Brain microvascular endothelial cell (primary cell): ENCODE results near the gene CACNA1B.

Experiments used
- DNase-seq: peaks from one replicate; pipeline ENCODE4 v3.0.0-alpha.2; 2020
- H3K27ac ChIP-seq: fragments of 250-450 bp; sonication (Bioruptor Pico); 2 replicates; pipeline ENCODE4 v1.5.1; 2020; ENCODE audit warnings: mild to moderate bottlenecking, moderate library complexity
- H3K27me3 ChIP-seq: fragments of 250-450 bp; sonication (Bioruptor Pico); replicated peaks from 2 replicates; pipeline ENCODE4 v1.5.1; 2020; ENCODE audit warnings: mild to moderate bottlenecking
- H3K36me3 ChIP-seq: fragments of 250-450 bp; sonication (Bioruptor Pico); replicated peaks from 2 replicates; pipeline ENCODE4 v1.5.1; 2020; ENCODE audit warnings: mild to moderate bottlenecking
- H3K4me3 ChIP-seq: 2 replicates; pipeline ENCODE4 v1.5.1; 2011; ENCODE audit warnings: low read depth, mild to moderate bottlenecking, control low read depth, low read length, moderate library complexity
- CTCF ChIP-seq: IDR thresholded peaks from 2 replicates; pipeline ENCODE4 v1.5.1; 2011; ENCODE audit warnings: low read depth, mild to moderate bottlenecking, moderate library complexity, low read length, control low read depth, inconsistent platforms; ENCODE audit errors: missing control alignments
- in situ Hi-C: cut with HindIII; loops from 2 replicates; pipeline ENCODE4 v1.10.0; 2017; ENCODE audit warnings: low sequenced_read_pairs, low pct_ligation_motif_present

Gene CACNA1B

GRCh38 chr9:138102246-138103051, 224.9 kb downstream of the CACNA1B start:
- Histone ChIP-seq H3K4me3 (no peak overlapping the region), H3K36me3 (no peaks in the 10 kb centered on the region), H3K27me3 (no peaks in the 10 kb centered on the region), H3K27ac (no peak overlapping the region)
- TF ChIP-seq CTCF = no peak
- in situ Hi-C loops = no loop called here
- no peak for DNase-seq

- TF ChIP-seq CTCF = no peak
- in situ Hi-C loops = no loop called here
- Histone ChIP-seq H3K27ac (no peak overlapping the region), H3K36me3 (no peaks in the 10 kb centered on the region), H3K27me3 (no peaks in the 10 kb centered on the region), H3K4me3 (no peak overlapping the region)
- no peak for DNase-seq
Measured at GRCh38 chr9:138103111-138103848, 225.7 kb downstream of the CACNA1B start.

DNA sequence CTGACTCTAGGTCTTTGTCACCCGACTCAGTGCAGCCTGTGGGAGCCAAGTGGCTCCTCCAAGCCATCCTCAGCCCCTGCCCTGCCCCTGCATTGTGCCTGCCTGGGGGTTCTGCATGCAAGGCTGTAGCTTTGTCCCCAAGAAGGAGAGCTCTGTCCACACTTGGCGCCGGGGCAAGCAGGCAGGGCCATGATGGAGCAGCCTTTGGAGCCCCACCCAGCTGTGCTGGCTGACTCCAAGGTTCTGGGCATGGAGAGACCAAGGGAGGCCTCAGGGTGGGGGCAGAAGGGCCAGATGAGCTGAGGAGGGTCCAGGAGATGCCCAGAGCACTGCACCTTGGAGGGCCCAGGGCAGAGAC, 226.2 kb downstream of the CACNA1B start:
- no peaks in the 10 kb centered on the region for H3K36me3 ChIP-seq
- DNase-seq = no peak
- TF ChIP-seq CTCF = no peak
- no peaks in the 10 kb centered on the region for H3K27me3 ChIP-seq
- no peak overlapping the region for H3K4me3 ChIP-seq
- H3K27ac ChIP-seq = no peak overlapping the region
- in situ Hi-C loops = no loop called here

DNA sequence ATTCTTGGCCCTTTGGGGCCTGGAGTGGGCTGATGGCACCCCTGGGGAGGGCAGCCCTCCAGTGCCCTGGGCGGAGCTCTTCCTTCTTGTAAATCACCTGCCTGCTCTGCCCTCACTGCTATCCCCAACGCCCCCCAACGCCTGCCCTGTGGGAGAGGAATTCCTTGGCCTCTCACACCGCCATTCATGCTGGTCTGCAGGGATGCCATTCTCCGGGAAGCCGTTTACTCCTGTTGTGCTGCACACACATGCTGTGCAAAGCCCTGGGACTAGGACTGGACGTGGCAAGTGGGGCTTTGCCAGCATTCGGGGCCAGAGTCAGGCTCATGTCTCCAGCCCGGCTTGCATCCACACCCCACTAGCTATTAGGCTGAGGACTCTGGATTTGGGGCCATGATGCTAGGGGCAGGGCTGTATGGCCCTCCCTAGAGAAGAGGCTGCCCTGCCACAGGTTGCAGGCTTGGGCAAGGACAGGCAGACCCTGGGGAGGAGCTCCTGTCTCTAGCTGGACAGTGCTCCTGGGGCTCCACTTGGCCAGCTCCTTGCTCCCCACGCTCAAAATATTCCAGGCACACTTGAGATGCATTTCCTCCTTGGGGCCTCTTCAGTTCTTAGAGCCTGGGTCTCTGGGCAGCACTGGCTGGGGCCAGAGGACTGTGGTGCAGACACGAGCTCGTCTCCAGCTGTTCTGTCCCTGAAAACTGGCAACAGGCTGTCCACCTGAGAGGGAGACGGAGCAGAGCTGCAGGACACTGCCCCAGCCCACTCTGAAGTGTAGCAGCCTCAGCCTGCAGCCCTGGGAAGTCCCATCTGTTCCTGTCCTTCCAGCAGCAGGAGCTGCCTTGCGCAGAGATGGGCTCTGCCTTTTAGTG, 226.9 kb downstream of the CACNA1B start:
- Histone ChIP-seq H3K27ac (no peak overlapping the region), H3K36me3 (no peaks in the 10 kb centered on the region), H3K4me3 (no peak overlapping the region), H3K27me3 (no peaks in the 10 kb centered on the region)
- in situ Hi-C loops = no loop called here
- DNase-seq = no peak
- TF ChIP-seq CTCF = no peak

GRCh38 chr9:138105123-138105415, 227.5 kb downstream of the CACNA1B start:
- in situ Hi-C loops = no loop called here
- Histone ChIP-seq H3K36me3 (no peaks in the 10 kb centered on the region), H3K4me3 (no peak overlapping the region), H3K27ac (no peak overlapping the region), H3K27me3 (no peaks in the 10 kb centered on the region)
- no peak for DNase-seq
- no peak for TF ChIP-seq CTCF
